ELR (cell line): ENCODE results near the gene RAPH1.
A peak's percentile ranks its signal among the peaks of the same experiment; 100 is the strongest.
"Not testable (repeated sequence)": the region's sequence is repeated elsewhere in the genome, so short reads cannot be mapped to it uniquely, and the experiment has no call there.

Experiments used
- DNase-seq: peaks from one replicate; pipeline ENCODE4 v3.0.0-alpha.2; 2015; ENCODE audit warnings: low read depth

RAPH1 gene

GRCh38 chr2:203431391-203432185, 103.5 kb downstream of the RAPH1 start:
- no peak for DNase-seq

- DNase-seq = not testable (repeated sequence)
Measured at GRCh38 chr2:203429643-203430042, 105.5 kb downstream of the RAPH1 start.

GRCh38 chr2:203427061-203427460, 108.0 kb downstream of the RAPH1 start:
- peak; percentile 94 for DNase-seq

GRCh38 chr2:203418271-203418670, 116.8 kb downstream of the RAPH1 start:
- DNase-seq = no peak

GRCh38 chr2:203413796-203414195, 121.3 kb downstream of the RAPH1 start:
- DNase-seq = no peak

- DNase-seq = no peak
Measured at GRCh38 chr2:203412546-203413331, 122.4 kb downstream of the RAPH1 start.

GRCh38 chr2:203407496-203407895, 127.6 kb downstream of the RAPH1 start:
- DNase-seq = no peak

GRCh38 chr2:203404996-203405395, 130.1 kb downstream of the RAPH1 start:
- peak; percentile 62 for DNase-seq

- DNase-seq = peak; percentile 76
Measured at GRCh38 chr2:203400805-203401585, 134.1 kb downstream of the RAPH1 start.

GRCh38 chr2:203399031-203399430, 136.1 kb downstream of the RAPH1 start:
- peak; percentile 64 for DNase-seq

- no peak for DNase-seq
Measured at GRCh38 chr2:203396667-203397066, 138.4 kb downstream of the RAPH1 start.

GRCh38 chr2:203395858-203396257, 139.2 kb downstream of the RAPH1 start:
- DNase-seq = no peak

GRCh38 chr2:203394519-203395227, 140.4 kb downstream of the RAPH1 start:
- no peak for DNase-seq

GRCh38 chr2:203388153-203388552, 146.9 kb downstream of the RAPH1 start:
- peak; percentile 28 for DNase-seq

GRCh38 chr2:203383038-203383437, 152.1 kb downstream of the RAPH1 start:
- DNase-seq = no peak

GRCh38 chr2:203379156-203379555, 155.9 kb downstream of the RAPH1 start:
- no peak for DNase-seq

- no peak for DNase-seq
Measured at GRCh38 chr2:203376173-203376572, 158.9 kb downstream of the RAPH1 start.

- not testable (repeated sequence) for DNase-seq
Measured at GRCh38 chr2:203372706-203373105, 162.4 kb downstream of the RAPH1 start.

GRCh38 chr2:203366639-203367466, 168.2 kb downstream of the RAPH1 start:
- no peak for DNase-seq

GRCh38 chr2:203361922-203362321, 173.2 kb downstream of the RAPH1 start:
- DNase-seq = no peak

GRCh38 chr2:203361495-203361894, 173.6 kb downstream of the RAPH1 start:
- no peak for DNase-seq
